Measurements from ENCODE around the gene TMEM225B.

The TMEM225B gene

DNA sequence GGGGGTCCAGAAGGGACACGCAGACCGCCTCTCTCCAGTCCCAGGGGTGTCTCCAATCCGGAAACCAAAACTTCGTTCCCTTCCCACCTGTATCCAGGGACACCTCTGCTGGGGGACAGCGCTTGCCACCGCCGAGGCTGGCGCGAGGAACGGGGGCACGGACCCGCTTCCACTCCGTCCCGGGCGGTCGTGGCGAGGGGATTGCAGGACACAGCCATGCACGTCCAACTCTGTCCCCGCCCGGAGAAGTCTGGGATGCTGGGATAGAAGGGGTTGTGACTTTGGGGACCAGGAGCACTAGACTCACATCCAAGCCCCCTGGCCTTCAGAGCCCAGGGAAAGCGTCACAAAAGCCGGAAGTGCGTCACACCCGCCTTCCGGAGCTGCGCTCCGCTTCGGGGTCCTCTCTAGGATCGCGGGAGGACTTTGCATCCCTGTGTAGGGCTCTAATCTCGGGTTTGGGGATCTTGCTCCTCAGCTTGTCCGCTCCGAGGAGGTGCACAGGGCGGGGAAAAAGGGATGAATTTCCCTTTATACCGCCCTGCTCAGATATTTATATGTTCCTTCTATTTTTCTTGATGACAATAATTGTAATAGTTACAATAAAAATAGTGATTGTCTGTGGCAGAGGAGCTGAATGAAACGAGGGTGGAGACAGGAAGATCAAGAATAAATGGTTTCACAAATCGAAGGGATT is 46.2 kb upstream of the TMEM225B start, which contains the start of gene FAM200A (continued):
- TF ChIP-seq ZNF274 (IDR thresholded peaks at IDR 0.05; ENCODE audit: low read length): no peak
- no peak for TF ChIP-seq ZNF274 (tag by site-specific recombination; IDR thresholded peaks at IDR 0.05; ENCODE audit: borderline replicate concordance)
- TF ChIP-seq GLI2 (tag by site-specific recombination; IDR thresholded peaks at IDR 0.05; ENCODE audit: borderline replicate concordance, low read depth): no peak
- no peak for TF ChIP-seq ZNF776 (tag by site-specific recombination; IDR thresholded peaks at IDR 0.05; ENCODE audit: borderline replicate concordance)
- TF ChIP-seq SCRT1 (tag by site-specific recombination; IDR thresholded peaks at IDR 0.05; ENCODE audit: borderline replicate concordance): no peak
- TF ChIP-seq GLI4 (tag by site-specific recombination; IDR thresholded peaks at IDR 0.05): 0 out of 2 replicates have a peak, but pooled peaks have one; percentile 46
- peak; percentile 48; the same call in 1 of the 2 replicates for TF ChIP-seq GLIS2 (tag by site-specific recombination; IDR thresholded peaks at IDR 0.05)
- no peak for TF ChIP-seq ZNF48 (tag by site-specific recombination; IDR thresholded peaks at IDR 0.05)
- TF ChIP-seq ZFP3 (tag by site-specific recombination; IDR thresholded peaks at IDR 0.05; ENCODE audit: low read depth): no peak
- TF ChIP-seq ZNF138 (tag by site-specific recombination; IDR thresholded peaks at IDR 0.05; ENCODE audit: borderline replicate concordance): no peak
- TF ChIP-seq, protein P1, sequence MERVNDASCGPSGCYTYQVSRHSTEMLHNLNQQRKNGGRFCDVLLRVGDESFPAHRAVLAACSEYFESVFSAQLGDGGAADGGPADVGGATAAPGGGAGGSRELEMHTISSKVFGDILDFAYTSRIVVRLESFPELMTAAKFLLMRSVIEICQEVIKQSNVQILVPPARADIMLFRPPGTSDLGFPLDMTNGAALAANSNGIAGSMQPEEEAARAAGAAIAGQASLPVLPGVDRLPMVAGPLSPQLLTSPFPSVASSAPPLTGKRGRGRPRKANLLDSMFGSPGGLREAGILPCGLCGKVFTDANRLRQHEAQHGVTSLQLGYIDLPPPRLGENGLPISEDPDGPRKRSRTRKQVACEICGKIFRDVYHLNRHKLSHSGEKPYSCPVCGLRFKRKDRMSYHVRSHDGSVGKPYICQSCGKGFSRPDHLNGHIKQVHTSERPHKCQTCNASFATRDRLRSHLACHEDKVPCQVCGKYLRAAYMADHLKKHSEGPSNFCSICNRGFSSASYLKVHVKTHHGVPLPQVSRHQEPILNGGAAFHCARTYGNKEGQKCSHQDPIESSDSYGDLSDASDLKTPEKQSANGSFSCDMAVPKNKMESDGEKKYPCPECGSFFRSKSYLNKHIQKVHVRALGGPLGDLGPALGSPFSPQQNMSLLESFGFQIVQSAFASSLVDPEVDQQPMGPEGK (tag by site-specific recombination; IDR thresholded peaks at IDR 0.05): peak; percentile 69
- TF ChIP-seq ZXDB (tag by site-specific recombination; IDR thresholded peaks at IDR 0.05): peak; percentile 90; the same call in 1 of the 2 replicates
- TF ChIP-seq, protein P2, sequence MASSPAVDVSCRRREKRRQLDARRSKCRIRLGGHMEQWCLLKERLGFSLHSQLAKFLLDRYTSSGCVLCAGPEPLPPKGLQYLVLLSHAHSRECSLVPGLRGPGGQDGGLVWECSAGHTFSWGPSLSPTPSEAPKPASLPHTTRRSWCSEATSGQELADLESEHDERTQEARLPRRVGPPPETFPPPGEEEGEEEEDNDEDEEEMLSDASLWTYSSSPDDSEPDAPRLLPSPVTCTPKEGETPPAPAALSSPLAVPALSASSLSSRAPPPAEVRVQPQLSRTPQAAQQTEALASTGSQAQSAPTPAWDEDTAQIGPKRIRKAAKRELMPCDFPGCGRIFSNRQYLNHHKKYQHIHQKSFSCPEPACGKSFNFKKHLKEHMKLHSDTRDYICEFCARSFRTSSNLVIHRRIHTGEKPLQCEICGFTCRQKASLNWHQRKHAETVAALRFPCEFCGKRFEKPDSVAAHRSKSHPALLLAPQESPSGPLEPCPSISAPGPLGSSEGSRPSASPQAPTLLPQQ (tag by site-specific recombination; IDR thresholded peaks at IDR 0.05): peak; percentile 40; the same call in 1 of the 2 replicates
- TF ChIP-seq ZNF423 (tag by site-specific recombination; IDR thresholded peaks at IDR 0.05): no peak
- TF ChIP-seq, protein P3, sequence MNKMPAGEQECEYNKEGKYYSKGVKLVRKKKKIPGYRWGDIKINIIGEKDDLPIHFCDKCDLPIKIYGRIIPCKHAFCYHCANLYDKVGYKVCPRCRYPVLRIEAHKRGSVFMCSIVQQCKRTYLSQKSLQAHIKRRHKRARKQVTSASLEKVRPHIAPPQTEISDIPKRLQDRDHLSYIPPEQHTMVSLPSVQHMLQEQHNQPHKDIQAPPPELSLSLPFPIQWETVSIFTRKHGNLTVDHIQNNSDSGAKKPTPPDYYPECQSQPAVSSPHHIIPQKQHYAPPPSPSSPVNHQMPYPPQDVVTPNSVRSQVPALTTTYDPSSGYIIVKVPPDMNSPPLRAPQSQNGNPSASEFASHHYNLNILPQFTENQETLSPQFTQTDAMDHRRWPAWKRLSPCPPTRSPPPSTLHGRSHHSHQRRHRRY (tag by site-specific recombination; IDR thresholded peaks at IDR 0.05): no peak
- TF ChIP-seq SP3 (tag by site-specific recombination; IDR thresholded peaks at IDR 0.05): peak; percentile 46
- no peak for TF ChIP-seq ZNF585B (tag by site-specific recombination; IDR thresholded peaks at IDR 0.05)
- no peak; the same call in 1 of the 2 replicates for TF ChIP-seq KLF1 (tag by site-specific recombination; IDR thresholded peaks at IDR 0.05)
- TF ChIP-seq, protein P4, sequence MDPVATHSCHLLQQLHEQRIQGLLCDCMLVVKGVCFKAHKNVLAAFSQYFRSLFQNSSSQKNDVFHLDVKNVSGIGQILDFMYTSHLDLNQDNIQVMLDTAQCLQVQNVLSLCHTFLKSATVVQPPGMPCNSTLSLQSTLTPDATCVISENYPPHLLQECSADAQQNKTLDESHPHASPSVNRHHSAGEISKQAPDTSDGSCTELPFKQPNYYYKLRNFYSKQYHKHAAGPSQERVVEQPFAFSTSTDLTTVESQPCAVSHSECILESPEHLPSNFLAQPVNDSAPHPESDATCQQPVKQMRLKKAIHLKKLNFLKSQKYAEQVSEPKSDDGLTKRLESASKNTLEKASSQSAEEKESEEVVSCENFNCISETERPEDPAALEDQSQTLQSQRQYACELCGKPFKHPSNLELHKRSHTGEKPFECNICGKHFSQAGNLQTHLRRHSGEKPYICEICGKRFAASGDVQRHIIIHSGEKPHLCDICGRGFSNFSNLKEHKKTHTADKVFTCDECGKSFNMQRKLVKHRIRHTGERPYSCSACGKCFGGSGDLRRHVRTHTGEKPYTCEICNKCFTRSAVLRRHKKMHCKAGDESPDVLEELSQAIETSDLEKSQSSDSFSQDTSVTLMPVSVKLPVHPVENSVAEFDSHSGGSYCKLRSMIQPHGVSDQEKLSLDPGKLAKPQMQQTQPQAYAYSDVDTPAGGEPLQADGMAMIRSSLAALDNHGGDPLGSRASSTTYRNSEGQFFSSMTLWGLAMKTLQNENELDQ (tag by site-specific recombination; IDR thresholded peaks at IDR 0.05; ENCODE audit: low read depth): no peak
- peak; percentile 22; the same call in 1 of the 2 replicates for TF ChIP-seq ZEB2 (tag by site-specific recombination; IDR thresholded peaks at IDR 0.05)
- TF ChIP-seq ZNF404 (tag by site-specific recombination; IDR thresholded peaks at IDR 0.05): no peak
- TF ChIP-seq ZNF2 (tag by site-specific recombination; IDR thresholded peaks at IDR 0.05): peak; percentile 81
- TF ChIP-seq ZFP41 (tag by site-specific recombination; IDR thresholded peaks at IDR 0.05; ENCODE audit: borderline replicate concordance): no peak
- peak; percentile 77; the same call in 1 of the 2 replicates for TF ChIP-seq ZNF501 (tag by site-specific recombination; IDR thresholded peaks at IDR 0.05)
- TF ChIP-seq, protein P5, sequence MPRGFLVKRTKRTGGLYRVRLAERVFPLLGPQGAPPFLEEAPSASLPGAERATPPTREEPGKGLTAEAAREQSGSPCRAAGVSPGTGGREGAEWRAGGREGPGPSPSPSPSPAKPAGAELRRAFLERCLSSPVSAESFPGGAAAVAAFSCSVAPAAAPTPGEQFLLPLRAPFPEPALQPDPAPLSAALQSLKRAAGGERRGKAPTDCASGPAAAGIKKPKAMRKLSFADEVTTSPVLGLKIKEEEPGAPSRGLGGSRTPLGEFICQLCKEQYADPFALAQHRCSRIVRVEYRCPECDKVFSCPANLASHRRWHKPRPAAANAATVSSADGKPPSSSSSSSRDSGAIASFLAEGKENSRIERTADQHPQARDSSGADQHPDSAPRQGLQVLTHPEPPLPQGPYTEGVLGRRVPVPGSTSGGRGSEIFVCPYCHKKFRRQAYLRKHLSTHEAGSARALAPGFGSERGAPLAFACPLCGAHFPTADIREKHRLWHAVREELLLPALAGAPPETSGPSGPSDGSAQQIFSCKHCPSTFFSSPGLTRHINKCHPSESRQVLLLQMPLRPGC (tag by site-specific recombination; IDR thresholded peaks at IDR 0.05): no peak
- TF ChIP-seq, protein P6, sequence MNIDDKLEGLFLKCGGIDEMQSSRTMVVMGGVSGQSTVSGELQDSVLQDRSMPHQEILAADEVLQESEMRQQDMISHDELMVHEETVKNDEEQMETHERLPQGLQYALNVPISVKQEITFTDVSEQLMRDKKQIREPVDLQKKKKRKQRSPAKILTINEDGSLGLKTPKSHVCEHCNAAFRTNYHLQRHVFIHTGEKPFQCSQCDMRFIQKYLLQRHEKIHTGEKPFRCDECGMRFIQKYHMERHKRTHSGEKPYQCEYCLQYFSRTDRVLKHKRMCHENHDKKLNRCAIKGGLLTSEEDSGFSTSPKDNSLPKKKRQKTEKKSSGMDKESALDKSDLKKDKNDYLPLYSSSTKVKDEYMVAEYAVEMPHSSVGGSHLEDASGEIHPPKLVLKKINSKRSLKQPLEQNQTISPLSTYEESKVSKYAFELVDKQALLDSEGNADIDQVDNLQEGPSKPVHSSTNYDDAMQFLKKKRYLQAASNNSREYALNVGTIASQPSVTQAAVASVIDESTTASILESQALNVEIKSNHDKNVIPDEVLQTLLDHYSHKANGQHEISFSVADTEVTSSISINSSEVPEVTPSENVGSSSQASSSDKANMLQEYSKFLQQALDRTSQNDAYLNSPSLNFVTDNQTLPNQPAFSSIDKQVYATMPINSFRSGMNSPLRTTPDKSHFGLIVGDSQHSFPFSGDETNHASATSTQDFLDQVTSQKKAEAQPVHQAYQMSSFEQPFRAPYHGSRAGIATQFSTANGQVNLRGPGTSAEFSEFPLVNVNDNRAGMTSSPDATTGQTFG (tag by site-specific recombination; IDR thresholded peaks at IDR 0.05; ENCODE audit: borderline replicate concordance): no peak
- TF ChIP-seq ZNF514 (tag by site-specific recombination; IDR thresholded peaks at IDR 0.05): no peak

All from HEK293 (cell line).